ENCODE measurements around the gene MRNIP.
"Not testable (repeated sequence)": the region's sequence is repeated elsewhere in the genome, so short reads cannot be mapped to it uniquely, and the experiment has no call there.

MRNIP gene

GRCh38 chr5:179791881-179792611 lies 66.6 kb downstream of the MRNIP start:
- no peak for DNase-seq (ENCODE audit: insufficient read length, low spot score)

GRCh38 chr5:179789278-179789677 lies 69.3 kb downstream of the MRNIP start:
- not testable (repeated sequence) for FAIRE-seq; DNase-seq (ENCODE audit: insufficient read length, low spot score)

More at GRCh38 chr5:179791881-179792611, 66.6 kb downstream of the MRNIP start:
- TF ChIP-seq POLR2A (IDR thresholded peaks at IDR 0.05; ENCODE audit: low read depth, low read length): no peak
- FAIRE-seq: no peak

- FAIRE-seq (no peak), DNase-seq (ENCODE audit: insufficient read length, low spot score) (no peak)
- TF ChIP-seq POLR2A (IDR thresholded peaks at IDR 0.05; ENCODE audit: low read depth, low read length): no peak
Observed at GRCh38 chr5:179788193-179788854, 70.3 kb downstream of the MRNIP start.
